DMS114 treated with DMSO at 0.1 percent for 48 hours (cell line): ENCODE measurements around the gene ZNF174.

Experiments
- DNase-seq: peaks from one replicate; lab custom pipeline; 2025; ENCODE audit not compliant: unreplicated experiment; lab: John Stamatoyannopoulos, UW

Gene ZNF174

DNA sequence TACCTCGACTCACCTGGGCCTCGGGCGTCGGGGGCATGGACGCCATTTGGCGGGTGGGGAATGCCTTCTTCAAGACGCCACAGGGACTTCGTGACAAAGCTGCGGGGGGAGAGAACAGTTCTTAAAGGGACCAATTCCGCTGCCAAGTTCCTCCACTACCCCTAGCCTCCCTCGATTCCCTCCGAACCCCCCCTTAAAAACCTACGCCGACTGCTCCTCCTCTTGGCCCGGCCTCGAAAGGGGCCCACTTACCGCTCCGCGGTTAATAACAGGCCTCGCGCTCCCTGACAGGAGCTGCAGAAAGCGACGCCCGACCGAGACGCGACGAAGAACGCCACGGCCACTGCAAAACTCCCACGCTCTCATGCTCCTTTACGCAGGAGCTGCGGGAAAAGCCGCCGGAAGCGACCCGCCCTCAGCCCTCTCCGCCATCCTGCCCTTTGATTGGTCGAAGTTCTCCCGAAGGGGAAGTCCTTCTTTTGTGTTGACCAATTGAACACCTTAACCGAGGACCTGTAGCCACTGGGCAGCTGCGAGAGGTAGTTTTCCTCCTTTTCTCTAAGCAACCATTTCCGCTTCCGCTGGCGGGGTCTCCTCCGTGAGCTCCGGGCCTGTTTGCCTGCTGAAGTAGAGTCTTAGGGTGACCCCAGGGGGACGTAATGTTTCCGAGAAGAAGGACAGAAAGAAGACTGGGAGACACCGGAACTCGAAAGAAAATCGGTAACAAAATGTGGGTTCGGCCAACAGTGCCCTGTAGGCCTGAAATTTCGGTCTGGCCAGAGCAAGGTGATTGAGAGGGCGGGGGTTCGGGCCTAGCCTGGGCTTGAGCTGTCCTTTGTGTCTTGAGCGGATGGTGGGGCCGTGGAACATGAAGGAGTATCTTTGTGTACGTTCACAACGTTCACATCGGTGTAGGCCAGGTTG is 42.4 kb downstream of the ZNF174 start, which contains the start of the genes NAA60 and ZNF597:
Gene NAA60, plus strand, starts transcription at position 573 of the 924 bp plus-strand sequence. CDS start 32,548 bp downstream, outside the sequence.
Gene ZNF597, minus strand, starts transcription at position 397 of the 924 bp plus-strand sequence. Its CDS starts 351 bp downstream, at position 46.
- DNase-seq: peak; percentile 86

GRCh38 chr16:3444032-3444388 is 43.0 kb downstream of the ZNF174 start:
- peak; percentile 24 for DNase-seq

GRCh38 chr16:3454093-3454492 is 53.1 kb downstream of the ZNF174 start:
- no peak for DNase-seq

DNA sequence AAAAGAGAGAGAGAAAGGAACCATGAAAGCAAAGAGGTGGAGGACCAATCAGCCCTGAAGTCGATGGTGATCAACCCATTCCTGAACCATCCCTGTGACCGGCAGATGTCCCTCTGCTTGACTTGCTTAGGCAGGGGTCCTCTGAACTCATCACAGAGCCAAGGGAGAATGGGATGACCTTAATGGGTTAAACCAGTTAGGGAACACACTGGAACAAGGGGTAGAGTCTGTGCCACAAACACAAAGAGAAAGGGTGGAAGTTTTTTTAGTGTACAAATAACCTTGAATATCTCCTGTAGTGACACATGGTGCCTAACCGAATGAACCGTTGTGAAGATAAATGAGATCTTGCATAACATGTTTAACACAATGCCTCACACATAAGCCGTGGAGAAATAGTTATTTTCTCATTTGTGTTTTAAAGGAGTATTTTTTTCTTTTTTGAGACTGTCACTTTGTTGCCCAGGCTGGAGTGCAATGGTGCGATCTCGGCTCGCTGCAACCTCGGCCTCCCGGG is 53.7 kb downstream of the ZNF174 start:
- no peak for DNase-seq

DNA sequence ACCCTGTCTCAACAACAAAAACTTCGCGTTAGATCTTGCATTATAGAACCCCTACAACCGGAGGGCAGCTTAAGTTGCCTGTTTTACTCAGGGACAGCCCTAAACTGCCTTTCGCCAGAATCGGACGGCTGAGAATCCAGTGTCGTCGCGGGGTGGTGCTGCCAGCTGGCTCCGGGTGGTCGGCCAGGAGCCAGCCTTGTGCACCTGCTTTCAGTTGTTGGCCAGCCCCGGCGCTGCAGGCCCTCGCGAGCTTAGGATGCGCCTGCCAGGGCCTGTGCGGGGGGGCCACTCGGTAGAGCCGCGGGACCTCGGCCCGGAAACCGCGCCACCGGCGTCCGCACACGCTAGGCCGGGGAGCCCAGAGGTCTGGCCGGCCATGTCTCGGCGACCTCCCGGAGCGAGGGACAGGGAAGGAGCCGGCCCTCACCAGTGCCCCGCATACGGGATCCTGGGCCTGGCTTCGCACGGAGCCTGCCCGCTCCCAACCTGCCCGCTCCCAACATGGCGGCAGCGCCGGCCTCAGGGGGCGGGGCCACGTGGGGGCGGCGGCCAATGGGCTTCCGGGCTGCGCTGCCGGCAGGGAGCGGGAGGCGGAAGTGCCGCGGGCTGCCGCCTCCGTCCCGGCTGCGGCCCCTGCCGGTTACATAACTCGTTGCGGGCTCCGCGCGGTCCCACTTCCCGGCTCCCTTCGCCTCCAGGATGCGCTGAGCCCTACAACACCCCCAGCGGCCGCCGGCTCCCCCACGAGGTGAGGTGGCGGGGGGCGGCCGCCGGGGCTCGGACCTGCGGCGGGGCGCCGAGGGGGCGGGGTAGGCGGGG is 56.6 kb downstream of the ZNF174 start:
- DNase-seq: peak; percentile 65

DNA sequence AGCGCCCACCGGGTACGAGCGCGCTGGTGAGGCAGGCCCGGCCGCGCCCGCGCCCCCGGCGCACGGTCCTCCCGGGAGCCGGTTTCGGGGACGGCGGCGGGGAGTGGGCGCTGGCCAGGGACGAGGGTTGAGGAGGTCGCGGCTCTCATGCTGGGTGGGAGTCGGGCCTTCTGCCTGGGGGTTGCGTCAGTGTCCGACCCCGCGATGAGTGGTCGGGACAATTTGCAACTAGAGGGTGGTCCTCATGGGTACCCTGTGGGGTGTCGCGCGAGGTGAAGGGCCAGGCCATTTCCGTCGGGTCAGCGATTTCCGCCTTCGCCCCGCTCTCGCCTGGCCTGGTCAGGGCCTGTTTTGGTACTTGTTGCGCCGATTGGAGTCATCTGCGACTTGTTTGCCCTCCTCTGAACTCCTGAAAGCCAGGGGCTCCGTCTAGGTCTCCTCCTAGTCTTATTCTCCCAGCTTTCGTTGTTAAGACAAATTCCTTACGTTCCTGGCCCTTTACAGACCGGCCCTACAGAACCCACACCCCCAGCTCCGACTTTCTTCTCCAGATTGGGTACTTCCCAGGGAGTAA is 57.4 kb downstream of the ZNF174 start:
- no peak for DNase-seq

DNA sequence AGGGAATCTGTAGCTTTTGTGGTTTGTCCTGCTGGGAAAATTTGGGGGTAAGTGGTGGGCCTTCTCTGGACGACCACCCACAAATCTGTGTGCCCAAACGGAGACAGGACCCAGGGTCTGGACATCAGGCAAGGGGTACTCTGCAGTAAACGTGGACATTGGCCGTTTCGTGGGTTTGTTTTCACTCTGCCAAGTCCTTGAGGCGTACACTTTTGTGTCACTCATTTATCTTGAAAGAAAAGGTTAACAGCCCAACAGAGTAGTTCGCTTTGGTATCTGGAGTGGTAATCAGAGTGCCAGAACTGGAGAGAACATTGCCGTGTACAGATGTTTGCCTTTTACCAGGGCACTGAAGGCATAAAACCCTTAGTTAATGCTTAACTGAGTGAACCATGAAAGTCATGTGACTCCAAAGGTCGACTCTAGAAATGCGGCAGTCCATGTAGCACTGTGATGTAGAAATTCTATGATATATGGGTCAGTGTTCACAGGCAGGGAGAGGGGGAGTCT is 57.9 kb downstream of the ZNF174 start:
- no peak for DNase-seq
